Body of pancreas (tissue), 4 donors: Measurements from ENCODE around the gene SPTBN2. TPM values are rescaled to one million over a fixed set of nuclear protein-coding genes. Genes with fewer than 3 reads are reported as not detected.
A peak's percentile ranks its signal among the peaks of the same experiment; 100 is the strongest.

Experiments used
- ATAC-seq: fragments of 150-250 bp; one replicate; pipeline ENCODE4 v1.9.1; 2016
- DNase-seq, 4 donors: peaks; one replicate each; pipeline ENCODE4 v3.0.0-alpha.2; 2019
- H3K27ac ChIP-seq, 4 donors: fragments of 200-600 bp; sonication (generic); 1 replicate in 3 of 4; 2 replicates in 1 of 4; pipeline versions ENCODE4 v1.5.1 to v1.6.1; 2016 to 2019; ENCODE audit warnings: mild to moderate bottlenecking in 1 of 4, mixed read lengths in 1 of 4, moderate library complexity in 1 of 4
- H3K27me3 ChIP-seq, 2 donors: fragments of 200-600 bp; sonication (generic); one replicate each; pipeline ENCODE4 v1.6.0; 2016; ENCODE audit warnings: mild to moderate bottlenecking in 1 of 2
- H3K36me3 ChIP-seq, 2 donors: fragments of 200-600 bp; sonication (generic); replicated peaks in 1 of 2; 2 replicates each; pipeline ENCODE4 v1.5.1; 2016; ENCODE audit warnings: low read depth in 2 of 2; ENCODE audit not compliant: insufficient read depth in 1 of 2
- H3K4me1 ChIP-seq: fragments of 200-600 bp; sonication (generic); one replicate; pipeline ENCODE4 v1.6.0; 2016
- H3K4me3 ChIP-seq, 2 donors: fragments of 200-600 bp; sonication (generic); 1 replicate in 1 of 2; 2 replicates in 1 of 2; pipeline ENCODE4 v1.5.1; 2016 to 2019
- H3K9me3 ChIP-seq, 3 donors: fragments of 200-600 bp; sonication (generic); 1 replicate in 2 of 3; 2 replicates in 1 of 3; pipeline ENCODE4 v1.5.1; 2016
- CTCF ChIP-seq, 7 experiments: fragments of 450-650 bp in 4 of 7; fragments of 200-600 bp in 3 of 7; sonication (generic) in 3 of 7; IDR thresholded peaks; one replicate each; pipeline ENCODE4 v1.5.1; 2016 to 2019; ENCODE audit warnings: antibody characterized with exemption in 7 of 7
- POLR2A ChIP-seq, 3 donors: fragments of 450-650 bp; IDR thresholded peaks; one replicate each; pipeline ENCODE4 v1.6.1; 2016; ENCODE audit warnings: antibody characterized with exemption in 3 of 3, mild to moderate bottlenecking in 2 of 3
- WGBS, 2 donors: methylation state at CpG; one replicate each; pipeline ENCODE4 v1.1.5; 2017; 5-methylcytosine and 5-hydroxymethylcytosine counted together
- intact Hi-C: fragments of 100-400 bp; cut with DNase I; formaldehyde crosslinking; loops from one replicate; pipeline ENCODE4 v1.15.1; 2023
- total RNA-seq, 2 donors: library from RNA; depleted of rRNA; stranded (reverse); fragments of >200 nt; gene quantifications; one replicate each; pipeline ENCODE4 v1.1.0, GENCODE V29; 2016

SPTBN2 gene
- total RNA-seq, 2 donors from 2014 or later: 40.0 to 52.1 TPM

GRCh38 chr11:66686100-66686785 lies 42.8 kb downstream of the SPTBN2 start:
- intact Hi-C loops: no loop called here
- TF ChIP-seq POLR2A (IDR thresholded peaks at IDR 0.05) (no peak), CTCF (IDR thresholded peaks at IDR 0.05) (no peak)
- no peaks in the 10 kb centered on the region for H3K4me1 ChIP-seq
- no peak overlapping the region for H3K27ac ChIP-seq
- peaks cover 0 to 2% of the 10 kb centered on the region in 2 donors for H3K36me3 ChIP-seq
- no peaks in the 10 kb centered on the region for H3K27me3 ChIP-seq
- no peak for ATAC-seq
- no peak for DNase-seq
- H3K9me3 ChIP-seq: no peaks in the 10 kb centered on the region
- 83 to 95% methylated on average over 14 to 15 of the region's 15 CpGs for WGBS, 2 donors
- no peak overlapping the region for H3K4me3 ChIP-seq

- TF ChIP-seq POLR2A (IDR thresholded peaks at IDR 0.05) (no peak), CTCF (IDR thresholded peaks at IDR 0.05) (no peak)
- ATAC-seq: peak; percentile 6
- intact Hi-C loops: no loop called here
- no peaks in the 10 kb centered on the region for H3K27me3 ChIP-seq
- DNase-seq: no peak
- WGBS, 2 donors: 84 to 86% methylated on average over 21 to 27 of the region's 27 CpGs
- no peaks in the 10 kb centered on the region for H3K9me3 ChIP-seq
- no peaks in the 10 kb centered on the region for H3K4me1 ChIP-seq
- peaks cover 0 to 2% of the 10 kb centered on the region in 2 donors for H3K36me3 ChIP-seq
- no peak overlapping the region for H3K4me3 ChIP-seq
- H3K27ac ChIP-seq: no peak overlapping the region
Measured at GRCh38 chr11:66685276-66686099, 43.5 kb downstream of the SPTBN2 start.

- H3K36me3 ChIP-seq: peaks cover 0 to 2% of the 10 kb centered on the region in 2 donors
- DNase-seq (no peak), ATAC-seq (no peak)
- H3K4me3 ChIP-seq: no peak overlapping the region
- intact Hi-C loops: loop anchor here (5.0 kb wide), 1 partner anchor 112 kb away; no protein-coding TSS in a partner anchor
- no peaks in the 10 kb centered on the region for H3K4me1 ChIP-seq
- H3K9me3 ChIP-seq: no peaks in the 10 kb centered on the region
- no peak overlapping the region for H3K27ac ChIP-seq
- H3K27me3 ChIP-seq: no peaks in the 10 kb centered on the region
- 92 to 94% methylated on average over 2 of the region's 2 CpGs for WGBS, 2 donors
- TF ChIP-seq POLR2A (IDR thresholded peaks at IDR 0.05): no peak
- no peak for TF ChIP-seq CTCF (IDR thresholded peaks at IDR 0.05)
Measured at GRCh38 chr11:66684635-66685034, 44.4 kb downstream of the SPTBN2 start.

GRCh38 chr11:66683877-66684276 lies 45.1 kb downstream of the SPTBN2 start:
- peaks cover 0 to 2% of the 10 kb centered on the region in 2 donors for H3K36me3 ChIP-seq
- WGBS, 2 donors: 76 to 78% methylated on average over 8 of the region's 8 CpGs
- no peaks in the 10 kb centered on the region for H3K9me3 ChIP-seq
- ATAC-seq: no peak
- no peak for DNase-seq
- no peak overlapping the region for H3K27ac ChIP-seq
- peaks cover under 1% of the 10 kb centered on the region for H3K4me1 ChIP-seq
- no peaks in the 10 kb centered on the region for H3K27me3 ChIP-seq
- TF ChIP-seq CTCF (IDR thresholded peaks at IDR 0.05) (no peak), POLR2A (IDR thresholded peaks at IDR 0.05) (no peak)
- no peak overlapping the region for H3K4me3 ChIP-seq
- intact Hi-C loops: loop anchor here (5.0 kb wide), 1 partner anchor 112 kb away; no protein-coding TSS in a partner anchor
